ENCODE data around the gene STMND1. TPM values are rescaled to one million over a fixed set of nuclear protein-coding genes. Genes with fewer than 3 reads are reported as not detected.
"Not testable (repeated sequence)": the region's sequence is repeated elsewhere in the genome, so short reads cannot be mapped to it uniquely, and the experiment has no call there.

Gene STMND1
- not detected for total RNA-seq

DNA sequence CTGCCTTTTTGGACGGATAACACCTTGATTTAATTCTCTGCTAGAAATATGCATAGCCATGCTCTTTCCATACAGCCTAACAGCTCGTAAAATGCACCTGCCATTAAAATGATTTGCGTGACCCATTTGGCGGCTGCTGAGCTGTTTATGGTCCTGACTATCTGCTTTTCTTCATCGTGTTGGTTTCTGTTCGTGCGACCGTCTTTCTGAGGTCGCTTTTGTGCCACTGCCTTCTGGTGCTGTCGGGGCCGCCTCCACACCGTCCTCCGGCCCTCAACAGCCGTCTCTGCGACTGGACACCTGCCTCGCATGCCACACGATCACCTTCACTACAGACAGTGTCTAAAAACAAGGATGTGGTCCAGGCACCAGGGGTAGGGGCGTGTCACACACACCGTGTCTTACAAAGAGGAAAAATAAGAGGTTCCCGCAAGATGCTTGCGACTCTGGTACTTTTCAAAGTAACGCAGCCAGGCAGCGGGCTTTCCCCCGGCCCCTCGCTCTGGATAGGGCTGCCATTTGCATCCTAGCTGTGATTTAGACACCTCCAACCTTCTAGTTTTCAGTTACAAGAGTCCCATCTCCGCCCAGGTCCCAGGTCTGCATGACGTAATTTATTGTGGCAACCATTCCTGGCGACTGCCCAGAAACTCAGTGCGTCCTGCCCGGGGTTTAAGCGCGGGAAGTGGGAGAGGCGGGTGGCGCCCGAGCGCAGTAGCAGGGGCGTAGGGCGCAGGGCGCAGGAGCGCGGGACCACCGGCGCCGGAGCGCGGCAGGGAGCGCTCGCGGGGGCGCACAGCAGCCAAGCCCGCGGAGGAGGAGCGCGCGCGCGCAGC lies at the start of gene STMND1:
Gene STMND1, plus strand, starts transcription at position 629 of the 836 bp plus-strand sequence. CDS start 208 bp downstream, outside the sequence.
- DNase-seq, result no peak
- CTCF ChIA-PET, result no interaction called here
- Mint-ChIP-seq H3K4me3 (no peak within 1 kb of the TSS), H3K4me1 (peaks cover 1% of the 10 kb centered on the region), H3K27me3 (peaks cover 41% of the 10 kb centered on the region), H3K27ac (no peak within 1 kb of the TSS), H3K9me3 (no peaks in the 10 kb centered on the region), H3K36me3 (ENCODE audit: low read depth) (no peaks in the 10 kb centered on the region)
- POLR2A ChIA-PET, result no interaction called here

DNA sequence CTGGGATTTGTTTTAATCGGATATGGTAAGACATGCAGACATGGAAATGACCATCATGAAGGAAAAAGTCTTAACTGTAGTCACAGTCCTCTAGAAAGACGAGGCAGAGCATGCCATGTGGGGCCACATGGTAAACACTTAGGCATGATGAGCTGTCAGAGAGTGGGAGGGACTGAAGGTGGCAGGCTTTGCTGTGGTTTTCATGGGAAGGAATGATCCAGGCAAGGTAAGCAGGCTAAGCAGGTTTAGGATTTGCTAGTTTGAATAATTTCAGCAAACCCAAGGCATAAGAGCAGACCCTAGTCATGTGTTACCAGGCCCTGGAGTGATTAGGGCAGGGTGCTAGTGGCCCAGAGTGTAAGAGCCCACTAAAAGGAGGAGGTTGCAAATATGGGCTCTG lies 47.2 kb upstream of the STMND1 start:
- no peak for DNase-seq
- peaks cover 2% of the 10 kb centered on the region for H3K27me3 Mint-ChIP-seq
- no peaks in the 10 kb centered on the region for H3K4me1 Mint-ChIP-seq
- ChIA-PET POLR2A (no interaction called here), CTCF (no interaction called here)
- no peaks in the 10 kb centered on the region for H3K9me3 Mint-ChIP-seq
- no peak overlapping the region for H3K4me3 Mint-ChIP-seq
- no peaks in the 10 kb centered on the region for H3K36me3 Mint-ChIP-seq (ENCODE audit: low read depth)
- H3K27ac Mint-ChIP-seq, result no peak overlapping the region

DNA sequence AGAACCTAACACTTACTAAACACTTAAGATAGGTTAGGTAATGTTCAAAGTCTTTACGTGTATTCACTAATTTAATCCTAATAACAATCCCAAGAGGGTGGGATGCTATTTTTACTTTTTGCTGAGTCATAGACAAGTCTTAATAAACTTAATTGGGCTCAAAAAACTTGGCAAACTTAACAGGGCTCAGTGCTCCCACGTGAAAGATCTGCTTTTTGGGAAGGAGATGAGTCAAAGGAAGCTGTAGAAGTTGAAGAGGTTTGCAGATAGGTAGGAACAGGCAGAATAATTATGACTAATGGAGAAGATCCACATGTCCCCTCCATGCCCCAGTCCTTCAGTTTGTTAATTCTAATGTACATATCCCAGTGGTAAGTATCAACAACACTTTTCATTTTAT lies 44.5 kb upstream of the STMND1 start:
- Mint-ChIP-seq H3K9me3 (no peaks in the 10 kb centered on the region), H3K27me3 (peaks cover 7% of the 10 kb centered on the region), H3K36me3 (ENCODE audit: low read depth) (no peaks in the 10 kb centered on the region), H3K4me1 (no peaks in the 10 kb centered on the region), H3K27ac (no peak overlapping the region), H3K4me3 (no peak overlapping the region)
- ChIA-PET POLR2A (no interaction called here), CTCF (no interaction called here)
- no peak for DNase-seq

DNA sequence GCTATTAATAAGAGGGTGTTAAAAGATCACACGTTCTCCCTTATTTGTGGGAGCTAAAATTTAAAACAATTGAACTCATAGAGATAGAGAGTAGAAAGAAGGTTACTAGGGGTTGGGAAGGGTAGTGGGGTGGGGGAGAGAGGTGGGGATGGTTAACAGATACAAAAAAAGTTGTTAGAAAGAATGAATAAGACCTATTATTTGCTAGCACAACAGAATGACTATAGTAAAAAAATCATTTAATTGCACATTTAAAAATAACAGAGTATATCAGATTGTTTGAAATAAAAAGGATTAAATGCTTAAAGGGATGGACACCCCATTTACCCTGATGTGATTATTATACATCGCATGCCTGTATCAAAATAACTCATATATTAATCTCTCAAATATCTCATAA lies 43.3 kb upstream of the STMND1 start:
- ChIA-PET POLR2A (no interaction called here), CTCF (no interaction called here)
- Mint-ChIP-seq H3K4me3 (no peak overlapping the region), H3K36me3 (ENCODE audit: low read depth) (no peaks in the 10 kb centered on the region), H3K27me3 (peaks cover 14% of the 10 kb centered on the region), H3K4me1 (no peaks in the 10 kb centered on the region), H3K27ac (no peak overlapping the region), H3K9me3 (no peaks in the 10 kb centered on the region)
- DNase-seq, result no peak

DNA sequence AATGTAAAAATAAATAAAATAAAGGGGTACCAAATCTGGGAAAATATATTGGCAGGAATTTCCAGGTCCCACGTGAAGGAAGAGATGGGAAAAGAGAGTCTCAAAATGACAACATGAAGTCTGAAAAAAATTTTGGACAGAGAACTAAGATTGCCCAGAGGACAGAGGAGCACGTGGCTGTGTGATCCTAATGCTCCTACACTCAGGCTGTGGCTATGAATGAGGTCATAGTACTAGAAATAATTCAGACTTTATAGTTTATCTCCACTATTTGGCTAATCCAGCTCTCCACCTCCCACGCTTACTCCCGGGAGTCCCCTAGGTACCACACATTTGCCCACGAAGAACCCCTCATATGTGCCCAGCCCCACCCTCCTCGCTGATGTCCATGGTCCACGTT lies 42.8 kb upstream of the STMND1 start:
- H3K9me3 Mint-ChIP-seq, result no peaks in the 10 kb centered on the region
- H3K27me3 Mint-ChIP-seq, result peaks cover 15% of the 10 kb centered on the region
- H3K4me1 Mint-ChIP-seq, result no peaks in the 10 kb centered on the region
- H3K36me3 Mint-ChIP-seq (ENCODE audit: low read depth), result no peaks in the 10 kb centered on the region
- DNase-seq, result no peak
- ChIA-PET CTCF (no interaction called here), POLR2A (no interaction called here)
- H3K4me3 Mint-ChIP-seq, result no peak overlapping the region
- H3K27ac Mint-ChIP-seq, result no peak overlapping the region

DNA sequence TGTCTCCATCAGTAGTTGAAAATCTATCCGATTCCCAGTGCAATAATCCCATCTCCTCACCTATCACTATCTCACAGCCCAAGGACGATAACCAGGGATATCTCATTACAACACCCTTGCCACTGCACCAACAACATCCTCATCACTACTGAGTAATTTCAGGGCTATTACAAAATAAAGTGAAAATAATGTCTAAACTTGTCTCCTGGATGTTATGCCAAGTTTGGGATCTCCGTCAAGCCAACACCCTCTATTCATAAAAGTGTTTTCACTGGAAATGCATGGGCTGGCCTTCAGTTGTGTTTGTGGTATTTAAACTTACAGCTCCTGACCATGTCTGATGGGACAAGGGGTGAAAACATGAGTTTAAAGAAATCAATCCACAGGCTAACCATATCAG lies 42.0 kb upstream of the STMND1 start:
- POLR2A ChIA-PET, result no interaction called here
- Mint-ChIP-seq H3K27ac (no peak overlapping the region), H3K36me3 (ENCODE audit: low read depth) (no peaks in the 10 kb centered on the region), H3K9me3 (no peaks in the 10 kb centered on the region), H3K27me3 (peaks cover 18% of the 10 kb centered on the region), H3K4me3 (no peak overlapping the region), H3K4me1 (no peaks in the 10 kb centered on the region)
- CTCF ChIA-PET, result no interaction called here
- no peak for DNase-seq

DNA sequence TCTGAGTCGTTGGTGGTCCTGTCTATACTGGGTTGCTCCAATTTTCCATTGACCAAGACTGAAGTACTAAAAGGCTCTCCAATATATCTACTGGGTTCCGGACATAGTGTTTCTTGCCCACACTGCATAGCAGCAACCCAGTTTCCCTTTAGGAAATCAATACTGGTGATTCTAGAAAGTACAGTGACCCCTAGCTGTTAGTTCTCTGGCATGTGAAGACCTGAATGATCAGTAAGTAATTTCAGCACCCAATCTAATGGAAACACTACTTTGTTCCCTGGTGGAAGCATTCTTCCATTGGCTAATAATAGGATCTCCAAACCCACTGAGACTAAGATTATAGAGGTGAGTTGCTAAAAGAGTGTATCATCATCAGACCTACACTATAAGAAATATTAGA lies 40.8 kb upstream of the STMND1 start:
- Mint-ChIP-seq H3K4me3 (no peak overlapping the region), H3K36me3 (ENCODE audit: low read depth) (no peaks in the 10 kb centered on the region), H3K27ac (no peak overlapping the region), H3K27me3 (peaks cover 23% of the 10 kb centered on the region), H3K4me1 (no peaks in the 10 kb centered on the region), H3K9me3 (no peaks in the 10 kb centered on the region)
- ChIA-PET CTCF (no interaction called here), POLR2A (no interaction called here)
- no peak for DNase-seq

DNA sequence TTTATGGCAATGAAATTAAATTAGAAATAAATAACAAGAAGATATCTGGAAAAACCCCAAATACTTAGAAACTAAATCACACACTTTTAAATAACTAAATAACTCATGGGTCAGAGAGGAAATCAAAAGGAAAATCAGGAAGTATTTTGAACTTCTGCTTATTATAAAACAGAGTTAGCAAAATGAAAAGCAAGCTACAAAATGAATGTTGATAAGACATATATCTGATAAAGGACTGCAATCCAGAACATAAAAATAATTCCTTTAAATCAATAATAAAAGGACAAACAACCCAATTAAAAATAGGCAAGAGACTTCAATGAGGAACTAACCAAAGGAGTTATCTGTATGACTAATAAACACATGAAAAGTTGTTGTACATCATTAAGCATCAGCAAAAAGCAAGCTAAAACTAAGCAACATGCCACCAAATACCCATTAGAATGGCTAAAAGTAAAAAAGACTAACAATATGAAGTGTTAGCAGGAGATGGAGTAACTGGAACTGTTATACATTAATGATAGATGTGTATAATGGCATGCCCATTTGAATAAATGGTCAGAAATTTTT lies 38.9 kb upstream of the STMND1 start:
- Mint-ChIP-seq H3K36me3 (ENCODE audit: low read depth) (no peaks in the 10 kb centered on the region), H3K9me3 (no peaks in the 10 kb centered on the region), H3K4me1 (no peaks in the 10 kb centered on the region), H3K27me3 (peaks cover 22% of the 10 kb centered on the region), H3K4me3 (no peak overlapping the region), H3K27ac (no peak overlapping the region)
- POLR2A ChIA-PET, result no interaction called here
- no peak for DNase-seq
- CTCF ChIA-PET, result no interaction called here

DNA sequence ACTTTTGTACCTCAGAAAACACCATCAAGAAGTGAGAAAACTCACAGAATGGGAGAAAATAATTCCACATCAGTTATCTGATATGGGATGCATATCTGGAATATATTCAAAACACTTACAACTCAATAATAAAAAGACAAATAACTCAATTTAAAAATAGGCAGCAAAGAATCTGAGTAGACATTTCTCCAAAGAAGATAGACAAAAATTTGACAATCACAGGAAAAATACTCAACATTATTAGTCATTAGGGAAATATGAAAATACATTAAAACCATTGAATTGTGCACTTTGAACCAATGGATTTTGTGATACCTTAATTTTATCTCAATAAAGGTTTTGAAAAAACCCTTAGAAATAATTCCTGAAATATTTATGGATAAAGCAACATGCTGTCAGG lies 36.9 kb upstream of the STMND1 start:
- DNase-seq, result no peak
- peaks cover 7% of the 10 kb centered on the region for H3K9me3 Mint-ChIP-seq
- H3K4me3 Mint-ChIP-seq, result no peak overlapping the region
- no peak overlapping the region for H3K27ac Mint-ChIP-seq
- H3K36me3 Mint-ChIP-seq (ENCODE audit: low read depth), result no peaks in the 10 kb centered on the region
- peaks cover 20% of the 10 kb centered on the region for H3K27me3 Mint-ChIP-seq
- POLR2A ChIA-PET, result no interaction called here
- CTCF ChIA-PET, result no interaction called here
- no peaks in the 10 kb centered on the region for H3K4me1 Mint-ChIP-seq

DNA sequence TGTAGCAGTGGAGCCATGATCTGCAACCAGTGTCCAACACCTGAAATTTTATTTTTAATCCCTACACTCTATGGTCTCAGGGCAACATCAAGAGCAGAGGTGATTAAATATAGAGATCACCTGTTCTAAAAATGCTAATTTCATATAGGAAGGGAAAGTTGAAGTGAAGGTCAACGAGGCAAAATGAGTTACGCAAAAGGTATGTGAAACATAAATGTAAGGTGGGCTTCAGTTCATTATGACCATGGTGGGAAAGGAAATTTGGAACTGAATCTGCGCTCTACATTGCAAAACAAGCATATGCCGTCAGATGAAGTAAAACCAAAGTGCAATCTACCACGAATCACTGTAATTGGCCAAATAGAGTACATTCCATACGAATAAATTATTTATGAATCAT lies 35.2 kb upstream of the STMND1 start:
- CTCF ChIA-PET, result no interaction called here

DNA sequence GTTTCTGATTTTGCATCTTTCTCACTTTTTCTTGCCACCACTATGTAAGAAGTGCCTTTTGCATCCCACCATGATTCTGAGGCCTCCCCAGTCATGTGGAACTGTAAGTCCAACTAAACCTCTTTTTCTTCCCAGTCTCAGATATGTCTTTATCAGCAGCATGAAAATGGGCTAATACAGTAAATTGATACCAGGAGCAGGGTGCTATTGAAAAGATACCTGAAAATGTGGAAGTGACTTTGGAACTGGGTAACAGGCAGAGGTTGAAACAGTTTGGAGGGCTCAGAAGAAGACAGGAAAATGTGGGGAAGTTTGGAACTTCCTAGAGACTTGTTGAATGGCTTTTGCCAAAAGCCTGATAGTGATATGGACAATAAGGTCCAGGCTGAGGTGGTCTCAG lies 32.9 kb upstream of the STMND1 start:
- H3K36me3 Mint-ChIP-seq (ENCODE audit: low read depth); POLR2A ChIA-PET; H3K9me3 Mint-ChIP-seq; H3K4me1 Mint-ChIP-seq; H3K4me3 Mint-ChIP-seq; H3K27ac Mint-ChIP-seq; CTCF ChIA-PET; DNase-seq: not testable (repeated sequence)
- H3K27me3 Mint-ChIP-seq, result peaks cover 14% of the 10 kb centered on the region

More for the DNA sequence above, 35.2 kb upstream of the STMND1 start:
- no peak overlapping the region for H3K4me3 Mint-ChIP-seq
- POLR2A ChIA-PET, result no interaction called here
- no peaks in the 10 kb centered on the region for H3K36me3 Mint-ChIP-seq (ENCODE audit: low read depth)
- peaks cover 19% of the 10 kb centered on the region for H3K27me3 Mint-ChIP-seq
- H3K9me3 Mint-ChIP-seq, result peaks cover 7% of the 10 kb centered on the region
- DNase-seq, result no peak
- H3K4me1 Mint-ChIP-seq, result no peaks in the 10 kb centered on the region
- H3K27ac Mint-ChIP-seq, result no peak overlapping the region

DNA sequence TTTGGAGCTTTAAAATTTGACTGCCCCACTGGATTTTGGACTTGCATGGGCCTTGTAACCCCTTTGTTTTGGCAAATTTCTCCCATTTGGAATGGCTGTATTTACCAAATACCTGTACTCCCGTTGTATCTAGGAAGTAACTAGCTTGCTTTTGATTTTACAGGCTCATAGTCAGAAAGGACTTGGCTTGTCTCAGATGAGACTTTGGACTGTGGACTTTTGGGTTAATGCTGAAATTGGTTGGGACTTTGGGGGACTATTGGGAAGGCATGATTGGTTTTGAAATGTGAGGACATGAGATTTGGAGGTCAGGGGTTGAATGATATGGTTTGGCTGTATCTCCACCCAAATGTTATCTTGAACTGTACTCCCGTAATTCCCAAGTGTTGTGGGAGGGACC lies 31.4 kb upstream of the STMND1 start:
- H3K36me3 Mint-ChIP-seq (ENCODE audit: low read depth); DNase-seq; CTCF ChIA-PET; H3K9me3 Mint-ChIP-seq; H3K4me3 Mint-ChIP-seq; H3K27ac Mint-ChIP-seq; POLR2A ChIA-PET; H3K4me1 Mint-ChIP-seq: not testable (repeated sequence)
- H3K27me3 Mint-ChIP-seq, result peaks cover 18% of the 10 kb centered on the region

DNA sequence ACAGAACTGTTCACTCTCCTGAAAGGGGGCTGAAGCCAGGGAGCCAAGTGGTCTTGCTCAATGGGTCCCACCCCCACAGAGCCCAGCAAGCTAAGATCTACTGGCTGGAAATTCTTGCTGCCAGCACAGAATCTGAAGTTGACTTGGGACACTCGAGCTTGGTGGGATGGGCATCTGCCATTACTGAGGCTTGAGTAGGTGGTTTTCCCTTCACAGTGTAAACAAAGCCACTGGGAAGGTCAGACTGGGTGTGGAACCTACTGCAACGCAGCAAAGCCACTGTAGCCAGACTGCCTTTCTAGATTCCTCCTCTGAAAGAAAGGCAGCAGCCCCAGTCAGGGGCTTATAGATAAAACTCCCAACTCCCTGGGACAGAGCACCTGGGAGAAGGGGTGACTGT lies 28.3 kb upstream of the STMND1 start:
- H3K36me3 Mint-ChIP-seq (ENCODE audit: low read depth); H3K27ac Mint-ChIP-seq; H3K4me1 Mint-ChIP-seq; CTCF ChIA-PET; H3K4me3 Mint-ChIP-seq; POLR2A ChIA-PET; H3K9me3 Mint-ChIP-seq; DNase-seq: not testable (repeated sequence)
- H3K27me3 Mint-ChIP-seq, result peaks cover 20% of the 10 kb centered on the region

DNA sequence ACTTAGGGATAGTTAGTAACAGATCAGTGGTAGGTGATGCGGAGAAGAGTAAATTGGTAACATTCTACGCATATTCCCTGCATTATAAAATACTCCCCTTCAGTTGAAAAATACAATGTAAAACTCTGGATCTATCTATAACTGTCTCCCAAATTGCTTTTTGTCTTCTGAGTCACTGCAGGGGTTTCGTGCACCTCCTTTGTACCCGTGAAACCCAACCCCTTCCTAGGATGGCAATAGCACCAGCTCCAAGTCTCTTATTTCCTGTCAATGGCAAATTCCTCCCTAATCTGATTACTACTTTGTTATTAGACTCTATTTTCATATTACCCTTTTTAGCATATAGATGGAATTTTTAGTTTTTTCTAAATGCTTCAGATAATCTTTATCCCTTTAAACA lies 20.6 kb upstream of the STMND1 start:
- Mint-ChIP-seq H3K4me3 (no peak overlapping the region), H3K36me3 (ENCODE audit: low read depth) (no peaks in the 10 kb centered on the region), H3K27me3 (peaks cover 11% of the 10 kb centered on the region), H3K9me3 (no peaks in the 10 kb centered on the region), H3K4me1 (no peaks in the 10 kb centered on the region), H3K27ac (no peak overlapping the region)
- ChIA-PET POLR2A (no interaction called here), CTCF (no interaction called here)
- DNase-seq, result no peak
